ENCODE results near the gene LDLRAD4.
"Not testable (repeated sequence)": the region's sequence is repeated elsewhere in the genome, so short reads cannot be mapped to it uniquely, and the experiment has no call there.

Gene LDLRAD4

DNA sequence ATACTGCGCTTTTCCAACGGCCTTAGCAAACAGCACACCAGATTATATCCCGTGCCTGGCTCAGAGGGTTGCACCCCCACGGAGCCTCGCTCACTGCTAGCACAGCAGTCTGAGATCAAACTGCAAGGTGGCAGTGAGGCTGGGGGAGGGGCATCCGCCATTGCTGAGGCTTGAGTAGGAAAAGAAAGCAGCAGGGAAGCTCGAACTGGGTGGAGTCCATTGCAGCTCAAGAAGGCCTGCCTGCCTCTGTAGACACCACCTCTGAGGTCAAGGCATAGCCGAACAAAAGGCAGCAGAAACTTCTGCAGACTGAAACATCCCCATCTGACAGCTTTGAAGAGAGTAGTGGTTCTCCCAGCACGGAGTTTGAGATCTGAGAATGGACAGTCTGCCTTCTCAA is 471.5 kb downstream of the LDLRAD4 start:
- H3K4me3 ChIP-seq (ENCODE audit: control insufficient read depth in 1 of 7, extremely low read depth in 1 of 7, insufficient read depth in 4 of 7, low read depth in 2 of 7, low read length in 6 of 7); H3K4me1 ChIP-seq (ENCODE audit: control extremely low read depth in 1 of 4, control insufficient read depth in 4 of 4, insufficient read depth in 4 of 4, low read length in 3 of 4); H3K27me3 ChIP-seq (replicated peaks in 2 of 5; ENCODE audit: control insufficient read depth in 4 of 5, insufficient read depth in 5 of 5, low read length in 4 of 5); H3K27ac ChIP-seq (ENCODE audit: insufficient read depth in 1 of 2, low read depth in 1 of 2, low read length in 2 of 2, poor library complexity in 1 of 2, severe bottlenecking in 2 of 2); POLR2A ChIA-PET; DNase-seq: not testable (repeated sequence)
- H3K36me3 ChIP-seq (ENCODE audit: control insufficient read depth in 4 of 4, insufficient read depth in 4 of 4, low read length in 3 of 4): peaks cover 0 to 12% (median 1%) of the 10 kb centered on the region in 4 experiments
- WGBS (ENCODE audit: insufficient coverage): 96% methylated on average over 9 of the region's 9 CpGs
- CTCF ChIA-PET: interaction anchor here (1.3 kb wide), 1 partner anchor 61 kb away, joined by 3 read pairs; no protein-coding TSS in a partner anchor
- H3K9me3 ChIP-seq (ENCODE audit: control extremely low read depth in 1 of 5, control insufficient read depth in 4 of 5, insufficient read depth in 2 of 5, low read depth in 1 of 5, low read length in 4 of 5): peaks cover 0 to 18% (median 3%) of the 10 kb centered on the region in 5 experiments

DNA sequence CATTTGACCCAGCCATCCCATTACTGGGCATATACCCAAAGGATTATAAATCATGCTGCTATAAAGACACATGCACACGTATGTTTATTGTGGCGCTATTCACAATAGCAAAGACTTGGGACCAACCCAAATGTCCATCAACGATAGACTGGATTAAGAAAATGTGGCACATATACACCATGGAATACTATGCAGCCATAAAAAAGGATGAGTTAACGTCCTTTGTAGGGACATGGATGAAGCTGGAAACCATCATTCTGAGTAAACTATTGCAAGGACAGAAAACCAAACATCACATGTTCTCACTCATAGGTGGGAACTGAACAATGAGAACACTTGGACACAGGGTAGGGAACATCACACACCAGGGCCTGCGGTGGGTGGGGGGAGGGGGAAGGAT is 476.8 kb downstream of the LDLRAD4 start:
- DNase-seq; H3K27ac ChIP-seq (ENCODE audit: insufficient read depth in 1 of 2, low read depth in 1 of 2, low read length in 2 of 2, poor library complexity in 1 of 2, severe bottlenecking in 2 of 2); H3K27me3 ChIP-seq (replicated peaks in 2 of 5; ENCODE audit: control insufficient read depth in 4 of 5, insufficient read depth in 5 of 5, low read length in 4 of 5); H3K36me3 ChIP-seq (ENCODE audit: control insufficient read depth in 4 of 4, insufficient read depth in 4 of 4, low read length in 3 of 4); H3K4me3 ChIP-seq (ENCODE audit: control insufficient read depth in 1 of 7, extremely low read depth in 1 of 7, insufficient read depth in 4 of 7, low read depth in 2 of 7, low read length in 6 of 7); CTCF ChIA-PET; H3K4me1 ChIP-seq (ENCODE audit: control extremely low read depth in 1 of 4, control insufficient read depth in 4 of 4, insufficient read depth in 4 of 4, low read length in 3 of 4); POLR2A ChIA-PET: not testable (repeated sequence)
- WGBS (ENCODE audit: insufficient coverage): no CpG with 5 or more reads among the region's 5 CpGs
- peaks cover 6 to 25% (median 10%) of the 10 kb centered on the region in 5 experiments for H3K9me3 ChIP-seq (ENCODE audit: control extremely low read depth in 1 of 5, control insufficient read depth in 4 of 5, insufficient read depth in 2 of 5, low read depth in 1 of 5, low read length in 4 of 5)

DNA sequence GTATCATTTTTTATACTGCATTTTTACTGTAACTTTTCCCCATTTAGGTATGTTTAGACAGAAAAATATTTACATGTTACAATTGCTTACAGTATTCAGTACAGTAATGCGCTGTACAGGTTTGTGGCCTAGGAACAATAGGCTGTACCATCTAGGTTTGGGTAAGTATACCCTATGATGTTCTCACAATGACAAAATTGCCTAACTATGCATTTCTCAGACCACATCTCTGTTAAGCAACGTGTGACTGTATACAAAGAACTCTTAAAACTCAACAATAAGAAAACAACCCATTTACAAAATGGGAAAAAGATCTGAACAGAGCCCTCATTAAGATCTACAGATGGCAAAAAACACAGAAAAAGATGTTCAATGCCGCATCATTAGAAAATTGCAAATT is 478.4 kb downstream of the LDLRAD4 start:
- H3K4me3 ChIP-seq (ENCODE audit: control insufficient read depth in 1 of 7, extremely low read depth in 1 of 7, insufficient read depth in 4 of 7, low read depth in 2 of 7, low read length in 6 of 7): no peak overlapping the region
- ChIA-PET POLR2A (interaction anchor here (0.6 kb wide), 1 partner anchor 90 kb away, joined by 3 read pairs; no protein-coding TSS in a partner anchor), CTCF (no interaction called here)
- no peak overlapping the region for H3K27ac ChIP-seq (ENCODE audit: insufficient read depth in 1 of 2, low read depth in 1 of 2, low read length in 2 of 2, poor library complexity in 1 of 2, severe bottlenecking in 2 of 2)
- no peaks in the 10 kb centered on the region for H3K27me3 ChIP-seq (replicated peaks in 2 of 5; ENCODE audit: control insufficient read depth in 4 of 5, insufficient read depth in 5 of 5, low read length in 4 of 5)
- H3K4me1 ChIP-seq (ENCODE audit: control extremely low read depth in 1 of 4, control insufficient read depth in 4 of 4, insufficient read depth in 4 of 4, low read length in 3 of 4): no peaks in the 10 kb centered on the region
- no CpG with 5 or more reads among the region's 3 CpGs for WGBS (ENCODE audit: insufficient coverage)
- H3K36me3 ChIP-seq (ENCODE audit: control insufficient read depth in 4 of 4, insufficient read depth in 4 of 4, low read length in 3 of 4): peaks cover 0 to 4% (median under 1%) of the 10 kb centered on the region in 4 experiments
- peaks cover 8 to 40% (median 21%) of the 10 kb centered on the region in 5 experiments for H3K9me3 ChIP-seq (ENCODE audit: control extremely low read depth in 1 of 5, control insufficient read depth in 4 of 5, insufficient read depth in 2 of 5, low read depth in 1 of 5, low read length in 4 of 5)
- no peak for DNase-seq

DNA sequence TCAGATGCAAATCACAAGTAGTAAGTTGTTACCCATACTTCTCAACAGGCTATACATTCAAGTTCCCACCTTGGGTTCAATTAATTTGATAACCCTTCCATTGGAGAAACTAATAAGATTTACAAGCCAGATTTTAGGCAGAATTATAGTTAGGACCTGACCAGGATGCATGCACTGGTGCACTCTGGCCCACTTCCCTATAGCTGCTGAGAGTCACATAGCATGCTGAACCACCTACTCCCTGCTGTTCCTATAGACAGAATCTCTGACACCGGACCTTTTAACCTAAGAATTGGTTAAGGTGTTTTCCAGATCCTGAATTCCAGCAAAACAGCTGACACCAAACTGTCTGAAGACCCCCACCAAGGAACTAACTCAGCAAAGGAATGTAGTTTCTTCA is 481.6 kb downstream of the LDLRAD4 start:
- H3K4me3 ChIP-seq (ENCODE audit: control insufficient read depth in 1 of 7, extremely low read depth in 1 of 7, insufficient read depth in 4 of 7, low read depth in 2 of 7, low read length in 6 of 7): no peak overlapping the region
- H3K9me3 ChIP-seq (ENCODE audit: control extremely low read depth in 1 of 5, control insufficient read depth in 4 of 5, insufficient read depth in 2 of 5, low read depth in 1 of 5, low read length in 4 of 5): peaks cover 14 to 65% (median 33%) of the 10 kb centered on the region in 5 experiments
- no peak overlapping the region for H3K27ac ChIP-seq (ENCODE audit: insufficient read depth in 1 of 2, low read depth in 1 of 2, low read length in 2 of 2, poor library complexity in 1 of 2, severe bottlenecking in 2 of 2)
- ChIA-PET POLR2A (no interaction called here), CTCF (no interaction called here)
- 100% methylated on average over 1 of the region's 1 CpG for WGBS (ENCODE audit: insufficient coverage)
- peaks cover 0 to 8% (median 3%) of the 10 kb centered on the region in 4 experiments for H3K36me3 ChIP-seq (ENCODE audit: control insufficient read depth in 4 of 4, insufficient read depth in 4 of 4, low read length in 3 of 4)
- no peaks in the 10 kb centered on the region for H3K27me3 ChIP-seq (replicated peaks in 2 of 5; ENCODE audit: control insufficient read depth in 4 of 5, insufficient read depth in 5 of 5, low read length in 4 of 5)
- DNase-seq: no peak
- no peaks in the 10 kb centered on the region for H3K4me1 ChIP-seq (ENCODE audit: control extremely low read depth in 1 of 4, control insufficient read depth in 4 of 4, insufficient read depth in 4 of 4, low read length in 3 of 4)
